Cortex of kidney (tissue), 1 donor: ENCODE data around the gene PGM2L1.
"Not testable (repeated sequence)": the region's sequence is repeated elsewhere in the genome, so short reads cannot be mapped to it uniquely, and the experiment has no call there.

Source experiments
- DNase-seq: peaks from one replicate; lab custom pipeline; 2025; lab: John Stamatoyannopoulos, UW

PGM2L1 gene

GRCh38 chr11:74400606-74401005 is 2.4 kb upstream of the PGM2L1 start:
- DNase-seq, result no peak

- no peak for DNase-seq
Measured at GRCh38 chr11:74397501-74398243, 561 bp downstream of the PGM2L1 start.

GRCh38 chr11:74392256-74392655 is 6.0 kb downstream of the PGM2L1 start:
- no peak for DNase-seq

GRCh38 chr11:74391193-74391592 is 7.0 kb downstream of the PGM2L1 start:
- no peak for DNase-seq

DNA sequence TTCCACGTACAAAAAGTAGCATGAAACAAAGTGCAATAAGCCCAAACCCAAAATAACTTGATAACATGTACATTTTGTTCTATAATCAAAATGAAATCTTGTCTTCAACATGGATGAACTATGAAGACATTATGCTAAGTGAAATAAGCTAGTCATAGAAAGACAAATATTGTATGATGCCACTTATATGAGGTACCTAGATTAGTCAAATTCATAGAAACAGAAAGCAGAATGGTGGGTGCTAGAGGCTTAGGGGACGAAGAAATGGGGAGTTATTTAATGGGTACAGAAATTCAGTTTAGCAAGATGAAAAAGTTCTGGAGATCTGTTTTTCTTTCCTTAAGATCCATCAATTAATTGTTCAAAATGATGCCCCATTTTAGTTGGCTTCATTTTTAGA is 7.5 kb downstream of the PGM2L1 start:
- DNase-seq, result no peak

- DNase-seq, result no peak
Measured at GRCh38 chr11:74388678-74389327, 9.4 kb downstream of the PGM2L1 start.

- DNase-seq, result no peak
Measured at GRCh38 chr11:74384641-74385040, 13.6 kb downstream of the PGM2L1 start.

- DNase-seq, result no peak
Measured at GRCh38 chr11:74380746-74381439, 17.3 kb downstream of the PGM2L1 start.

- DNase-seq, result no peak
Measured at GRCh38 chr11:74377689-74378088, 20.5 kb downstream of the PGM2L1 start.

DNA sequence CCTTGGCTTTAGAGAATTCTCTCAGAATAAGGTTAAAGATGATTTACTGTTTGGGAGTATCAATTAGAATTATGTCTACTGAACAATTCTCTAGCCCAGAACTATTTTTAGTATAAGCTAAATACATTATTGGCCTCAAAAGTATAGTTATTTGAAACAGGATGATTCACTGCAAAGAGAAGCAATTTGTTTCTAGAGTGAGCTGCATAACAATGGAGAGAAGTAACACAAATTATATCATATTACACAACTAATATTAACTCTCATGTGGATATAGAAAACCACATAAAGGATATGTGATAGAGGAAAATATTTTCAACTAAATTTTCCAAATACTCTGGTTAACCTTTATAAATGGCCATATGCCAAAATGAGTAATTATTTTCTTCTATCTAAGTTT is 24.9 kb downstream of the PGM2L1 start:
- DNase-seq, result no peak

GRCh38 chr11:74371269-74372052 is 26.8 kb downstream of the PGM2L1 start:
- no peak for DNase-seq

- no peak for DNase-seq
Measured at GRCh38 chr11:74370123-74370522, 28.1 kb downstream of the PGM2L1 start.

- DNase-seq, result no peak
Measured at GRCh38 chr11:74367881-74368280, 30.4 kb downstream of the PGM2L1 start.

- no peak for DNase-seq
Measured at GRCh38 chr11:74366576-74366975, 31.7 kb downstream of the PGM2L1 start.

GRCh38 chr11:74365805-74366204 is 32.4 kb downstream of the PGM2L1 start:
- not testable (repeated sequence) for DNase-seq

DNA sequence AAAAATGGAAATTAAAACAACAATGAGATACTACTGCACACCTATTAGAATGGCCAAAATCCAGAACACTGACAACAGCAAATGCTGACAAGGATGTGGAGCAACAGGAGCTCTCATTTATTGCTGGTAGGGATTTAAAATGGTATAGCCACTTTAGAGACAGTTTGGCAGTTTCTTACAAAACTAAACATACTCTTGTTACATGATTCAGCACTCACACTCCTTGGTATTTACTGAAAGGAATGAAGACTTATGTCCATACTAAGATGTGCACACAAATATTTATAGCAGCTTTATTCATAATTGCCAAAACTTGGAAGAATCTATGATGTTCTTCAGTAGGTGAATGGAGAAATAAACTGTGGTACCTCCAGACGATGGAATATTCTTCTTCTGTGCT is 40.8 kb downstream of the PGM2L1 start:
- DNase-seq, result no peak

DNA sequence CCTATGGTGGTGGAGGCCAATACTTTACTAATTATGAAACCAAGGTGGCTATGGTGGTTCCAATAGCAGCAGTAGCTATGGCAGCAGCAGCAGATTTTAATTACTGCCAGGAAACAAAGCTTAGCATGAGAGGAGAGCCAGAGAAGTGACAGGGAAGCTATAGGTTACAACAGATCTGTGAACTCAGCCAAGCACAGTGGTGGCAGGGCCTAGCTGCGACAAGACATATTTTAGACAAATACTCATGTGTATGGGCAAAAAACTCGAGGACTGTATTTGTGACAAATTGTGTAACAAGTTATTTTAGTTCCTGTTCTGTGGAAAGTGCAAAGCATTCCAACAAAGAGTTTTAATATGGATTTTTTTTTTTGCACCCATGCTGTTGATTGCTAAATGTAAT is 42.6 kb downstream of the PGM2L1 start:
- no peak for DNase-seq

- DNase-seq, result no peak
Measured at GRCh38 chr11:74354036-74354435, 44.2 kb downstream of the PGM2L1 start.

GRCh38 chr11:74347381-74347780 is 50.9 kb downstream of the PGM2L1 start:
- no peak for DNase-seq

DNA sequence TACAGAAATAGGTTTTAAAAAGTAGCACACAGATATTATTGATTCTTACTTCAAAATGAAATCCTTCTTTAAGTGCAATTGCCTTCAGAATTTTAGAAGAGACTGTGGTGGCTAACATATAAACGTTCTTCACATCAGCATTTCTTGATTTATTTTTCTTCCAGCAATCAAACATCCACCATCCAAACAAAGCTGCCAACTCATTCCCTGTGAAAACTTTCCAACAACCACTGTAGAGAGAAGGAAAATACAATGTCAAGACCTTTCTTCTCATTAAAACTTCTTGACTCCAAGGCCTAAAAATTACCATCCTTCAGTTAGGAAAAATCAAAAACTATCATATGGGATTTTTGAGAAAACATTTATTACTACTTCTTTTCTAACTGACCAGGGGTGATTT is 52.8 kb downstream of the PGM2L1 start:
- no peak for DNase-seq

GRCh38 chr11:74341921-74342320 is 56.3 kb downstream of the PGM2L1 start:
- DNase-seq, result no peak

- no peak for DNase-seq
Measured at GRCh38 chr11:74339619-74340018, 58.6 kb downstream of the PGM2L1 start.
